Neural progenitor cell (in vitro differentiated cells): ENCODE results near the gene MZT2B. TPM values are rescaled to one million over a fixed set of nuclear protein-coding genes. Genes with fewer than 3 reads are reported as not detected.
"Not testable (repeated sequence)": the region's sequence is repeated elsewhere in the genome, so short reads cannot be mapped to it uniquely, and the experiment has no call there.

Source experiments
- DNase-seq: peaks from one replicate; pipeline ENCODE4 v3.0.0-alpha.2; 2016; ENCODE audit warnings: low spot score
- H2AFZ ChIP-seq: fragments of 200-600 bp; sonication (generic); replicated peaks from 2 replicates; pipeline ENCODE4 v1.6.1; 2016; ENCODE audit warnings: antibody characterized with exemption
- H3F3A ChIP-seq: fragments of 200-600 bp; sonication (generic); 2 replicates; pipeline ENCODE4 v1.6.1; 2016; ENCODE audit warnings: antibody characterized with exemption, low read depth
- H3K27ac ChIP-seq: fragments of 200-600 bp; sonication (generic); 2 replicates; pipeline ENCODE4 v1.5.1; 2016; ENCODE audit warnings: mild to moderate bottlenecking
- H3K27me3 ChIP-seq: fragments of 200-600 bp; sonication (generic); 2 replicates; pipeline ENCODE4 v1.6.1; 2016; ENCODE audit warnings: mild to moderate bottlenecking, moderate library complexity
- H3K36me3 ChIP-seq: fragments of 200-600 bp; sonication (generic); 2 replicates; pipeline ENCODE4 v1.5.1; 2016
- H3K4me1 ChIP-seq: fragments of 200-600 bp; sonication (generic); 2 replicates; pipeline ENCODE4 v1.6.1; 2016; ENCODE audit warnings: mixed run types
- H3K4me2 ChIP-seq: fragments of 200-600 bp; sonication (generic); 2 replicates; pipeline ENCODE4 v1.6.1; 2016
- H3K4me3 ChIP-seq: fragments of 200-600 bp; sonication (generic); 2 replicates; pipeline ENCODE4 v1.5.1; 2016
- H3K79me2 ChIP-seq: fragments of 200-600 bp; sonication (generic); 2 replicates; pipeline ENCODE4 v1.6.1; 2016; ENCODE audit warnings: low read depth
- H3K9ac ChIP-seq: fragments of 200-600 bp; sonication (generic); 2 replicates; pipeline ENCODE4 v1.6.1; 2016
- H3K9me3 ChIP-seq: fragments of 200-600 bp; sonication (generic); 2 replicates; pipeline ENCODE4 v1.5.1; 2016; ENCODE audit warnings: low read depth
- H4K20me1 ChIP-seq: fragments of 200-600 bp; sonication (generic); 2 replicates; pipeline ENCODE4 v1.6.1; 2016; ENCODE audit warnings: low read depth
- H3K27ac Mint-ChIP-seq: 3 replicates; pipeline ENCODE4 v1.8.0; 2021; ENCODE audit warnings: mixed read lengths
- H3K27me3 Mint-ChIP-seq: 2 replicates; pipeline ENCODE4 v1.8.0; 2022; ENCODE audit warnings: low read depth, mild to moderate bottlenecking, inconsistent platforms, moderate library complexity, mixed read lengths; ENCODE audit not compliant: insufficient read depth
- H3K36me3 Mint-ChIP-seq: 3 replicates; pipeline ENCODE4 v1.8.0; 2021; ENCODE audit warnings: mixed read lengths
- H3K4me1 Mint-ChIP-seq: 3 replicates; pipeline ENCODE4 v1.8.0; 2021; ENCODE audit warnings: mixed read lengths
- H3K4me3 Mint-ChIP-seq: 3 replicates; pipeline ENCODE4 v1.8.0; 2021; ENCODE audit warnings: mild to moderate bottlenecking, moderate library complexity, mixed read lengths
- H3K9me3 Mint-ChIP-seq: 3 replicates; pipeline ENCODE4 v1.8.0; 2020; ENCODE audit warnings: mixed read lengths
- CTCF ChIP-seq: fragments of 200-600 bp; sonication (generic); IDR thresholded peaks from 2 replicates; pipeline ENCODE4 v1.5.1; 2017; ENCODE audit warnings: antibody characterized with exemption, mild to moderate bottlenecking
- EZH2 ChIP-seq: fragments of 200-600 bp; sonication (generic); IDR thresholded peaks from 2 replicates; pipeline ENCODE4 v1.6.1; 2017; ENCODE audit warnings: antibody characterized with exemption, mild to moderate bottlenecking, moderate library complexity
- EZH2phosphoT487 ChIP-seq: fragments of 200-600 bp; sonication (generic); IDR thresholded peaks from 2 replicates; pipeline ENCODE4 v1.6.1; 2017; ENCODE audit warnings: antibody characterized with exemption
- total RNA-seq: library from RNA; depleted of rRNA; stranded (reverse); fragments of >200 nt; gene quantifications from 2 replicates; pipeline ENCODE4 v1.2.3, GENCODE V29; 2015; ENCODE audit warnings: low replicate concordance

Gene MZT2B
- total RNA-seq, 1 donor from 2014 or later, result 21.4 TPM

- not testable (repeated sequence) for H3K27me3 ChIP-seq, H3K27ac ChIP-seq, H4K20me1 ChIP-seq, H3K36me3 Mint-ChIP-seq, H3K27ac Mint-ChIP-seq, DNase-seq, H3K4me3 ChIP-seq, H3K4me1 Mint-ChIP-seq, H3K4me2 ChIP-seq, H3F3A ChIP-seq, H3K4me3 Mint-ChIP-seq, H3K36me3 ChIP-seq, H3K79me2 ChIP-seq, H3K9ac ChIP-seq, H3K4me1 ChIP-seq, H2AFZ ChIP-seq, H3K9me3 Mint-ChIP-seq, H3K9me3 ChIP-seq, H3K27me3 Mint-ChIP-seq
These were observed 46.6 kb downstream of the MZT2B start for GRCh38 chr2:130228467-130229160.

GRCh38 chr2:130229161-130229510 is 47.1 kb downstream of the MZT2B start:
- not testable (repeated sequence) for H3K4me3 Mint-ChIP-seq, H3F3A ChIP-seq, H3K4me1 ChIP-seq, H3K4me1 Mint-ChIP-seq, H3K79me2 ChIP-seq, H3K27ac Mint-ChIP-seq, H3K36me3 Mint-ChIP-seq, H3K27me3 Mint-ChIP-seq, H3K27ac ChIP-seq, DNase-seq, H3K36me3 ChIP-seq, H3K4me2 ChIP-seq, H2AFZ ChIP-seq, H3K9me3 ChIP-seq, H3K4me3 ChIP-seq, H3K9ac ChIP-seq, H3K27me3 ChIP-seq, H3K9me3 Mint-ChIP-seq, H4K20me1 ChIP-seq

GRCh38 chr2:130230376-130230775 is 48.3 kb downstream of the MZT2B start:
- not testable (repeated sequence) for H3K4me3 Mint-ChIP-seq, H3K27me3 ChIP-seq, H3K79me2 ChIP-seq, H3K36me3 Mint-ChIP-seq, H3K9ac ChIP-seq, H4K20me1 ChIP-seq, H2AFZ ChIP-seq, H3K27ac ChIP-seq, H3F3A ChIP-seq, H3K9me3 Mint-ChIP-seq, H3K9me3 ChIP-seq, DNase-seq, H3K36me3 ChIP-seq, H3K4me3 ChIP-seq, H3K27ac Mint-ChIP-seq, H3K4me1 Mint-ChIP-seq, H3K4me1 ChIP-seq, H3K27me3 Mint-ChIP-seq, H3K4me2 ChIP-seq

- DNase-seq, H3F3A ChIP-seq, H3K27me3 Mint-ChIP-seq, H3K9me3 ChIP-seq, H3K4me3 Mint-ChIP-seq, H3K9ac ChIP-seq, H3K27ac Mint-ChIP-seq, H3K4me3 ChIP-seq, H3K4me1 ChIP-seq, H3K9me3 Mint-ChIP-seq, H3K27me3 ChIP-seq, H3K79me2 ChIP-seq, H3K36me3 ChIP-seq, H4K20me1 ChIP-seq, H2AFZ ChIP-seq, H3K27ac ChIP-seq, H3K4me1 Mint-ChIP-seq, H3K4me2 ChIP-seq, H3K36me3 Mint-ChIP-seq: not testable (repeated sequence)
These were observed 48.8 kb downstream of the MZT2B start for GRCh38 chr2:130230907-130231306.

- Histone ChIP-seq H3K36me3 (no peaks in the 10 kb centered on the region), H4K20me1 (no peaks in the 10 kb centered on the region), H3F3A (no peaks in the 10 kb centered on the region), H3K27me3 (no peaks in the 10 kb centered on the region), H3K4me2 (no peak overlapping the region), H3K4me3 (no peak overlapping the region), H3K4me1 (no peaks in the 10 kb centered on the region), H3K27ac (no peak overlapping the region), H3K9ac (no peak overlapping the region), H3K79me2 (no peaks in the 10 kb centered on the region), H3K9me3 (no peaks in the 10 kb centered on the region), H2AFZ (no peak overlapping the region)
- peaks cover 9% of the 10 kb centered on the region for H3K27me3 Mint-ChIP-seq
- no peak for DNase-seq
- peaks cover 7% of the 10 kb centered on the region for H3K4me1 Mint-ChIP-seq
- H3K27ac Mint-ChIP-seq, result no peak overlapping the region
- H3K4me3 Mint-ChIP-seq, result no peak overlapping the region
- no peaks in the 10 kb centered on the region for H3K36me3 Mint-ChIP-seq
- no peak for TF ChIP-seq EZH2
- TF ChIP-seq CTCF, result no peak
- TF ChIP-seq EZH2phosphoT487, result no peak
- peaks cover 3% of the 10 kb centered on the region for H3K9me3 Mint-ChIP-seq
These were observed 49.6 kb downstream of the MZT2B start for GRCh38 chr2:130231656-130232055.

GRCh38 chr2:130233066-130233465 is 51.0 kb downstream of the MZT2B start:
- not testable (repeated sequence) for H3K36me3 Mint-ChIP-seq, H3K4me1 Mint-ChIP-seq, H2AFZ ChIP-seq, H3K27ac ChIP-seq, H3K4me1 ChIP-seq, H3F3A ChIP-seq, H3K9me3 Mint-ChIP-seq, H3K9me3 ChIP-seq, H3K79me2 ChIP-seq, H3K4me3 ChIP-seq, H3K9ac ChIP-seq, H3K27me3 Mint-ChIP-seq, H3K4me2 ChIP-seq, H3K36me3 ChIP-seq, H4K20me1 ChIP-seq, H3K4me3 Mint-ChIP-seq, DNase-seq, H3K27me3 ChIP-seq, H3K27ac Mint-ChIP-seq

GRCh38 chr2:130239581-130239980 is 57.5 kb downstream of the MZT2B start:
- not testable (repeated sequence) for H3K4me3 Mint-ChIP-seq, H3K36me3 ChIP-seq, DNase-seq, H3K27me3 Mint-ChIP-seq, H4K20me1 ChIP-seq, H3K36me3 Mint-ChIP-seq, H3K79me2 ChIP-seq, H3K9me3 Mint-ChIP-seq, H3K4me3 ChIP-seq, H2AFZ ChIP-seq, H3F3A ChIP-seq, H3K27ac Mint-ChIP-seq, H3K4me1 Mint-ChIP-seq, H3K27ac ChIP-seq, H3K9ac ChIP-seq, H3K27me3 ChIP-seq, H3K4me1 ChIP-seq, H3K4me2 ChIP-seq, H3K9me3 ChIP-seq
